A673 (cell line): ENCODE measurements around the gene CFAP210. TPM values are rescaled to one million over a fixed set of nuclear protein-coding genes. Genes with fewer than 3 reads are reported as not detected.
A peak's percentile ranks its signal among the peaks of the same experiment; 100 is the strongest.

ENCODE experiments used
- BruUV-seq: library from RNA; stranded (reverse); fragments of 400-500 nt; replicated peaks from 2 replicates; lab custom pipeline; 2021; lab: Mats Ljungman, UMichigan
- CTCF ChIA-PET: fragments of 300-600 bp; sonication (Branson Sonifier 250); formaldehyde crosslinking; loops from one replicate; lab custom pipeline; 2022; ENCODE audit warnings: antibody characterized with exemption; lab: Charles Lee
- POLR2A ChIA-PET: fragments of 300-600 bp; sonication (Branson Sonifier 250); formaldehyde crosslinking; loops from one replicate; lab custom pipeline; 2022; ENCODE audit warnings: antibody characterized with exemption; ENCODE audit not compliant: low non-redundant PET; lab: Charles Lee
- DNase-seq: peaks from one replicate; pipeline ENCODE4 v3.0.0-alpha.2; 2015; ENCODE audit warnings: low spot score
- H3K27ac ChIP-seq: fragments of 200-600 bp; sonication (generic); 2 replicates; pipeline ENCODE4 v1.5.1; 2016; ENCODE audit warnings: mixed run types, low read depth, mild to moderate bottlenecking, mixed read lengths, antibody characterized with exemption, low read length; ENCODE audit not compliant: poor library complexity, severe bottlenecking
- H3K27me3 ChIP-seq: fragments of 200-600 bp; sonication (generic); replicated peaks from 2 replicates; pipeline ENCODE4 v1.6.1; 2017; ENCODE audit warnings: mixed run types, low read depth, mild to moderate bottlenecking, mixed read lengths, antibody characterized with exemption, low read length; ENCODE audit not compliant: insufficient read depth, poor library complexity
- H3K36me3 ChIP-seq: fragments of 200-600 bp; sonication (generic); 2 replicates; pipeline ENCODE4 v1.6.1; 2016; ENCODE audit warnings: mixed run types, mild to moderate bottlenecking, mixed read lengths, antibody characterized with exemption, low read length; ENCODE audit not compliant: insufficient read depth, poor library complexity, severe bottlenecking
- H3K4me1 ChIP-seq: fragments of 200-600 bp; sonication (generic); 2 replicates; pipeline ENCODE4 v1.6.1; 2017; ENCODE audit warnings: mixed run types, mild to moderate bottlenecking, mixed read lengths, antibody characterized with exemption, low read length; ENCODE audit not compliant: insufficient read depth, poor library complexity, severe bottlenecking
- H3K4me3 ChIP-seq: fragments of 200-600 bp; sonication (generic); 2 replicates; pipeline ENCODE4 v1.5.1; 2016; ENCODE audit warnings: low read depth, mixed run types, mild to moderate bottlenecking, mixed read lengths, low read length; ENCODE audit not compliant: poor library complexity, severe bottlenecking
- H3K9me3 ChIP-seq: fragments of 200-600 bp; sonication (generic); 2 replicates; pipeline ENCODE4 v1.6.1; 2016; ENCODE audit warnings: mixed run types, low read depth, mild to moderate bottlenecking, mixed read lengths, antibody characterized with exemption, low read length; ENCODE audit not compliant: poor library complexity, severe bottlenecking
- EZH2 ChIP-seq: fragments of 200-600 bp; sonication (generic); IDR thresholded peaks from 2 replicates; pipeline ENCODE4 v1.6.1; 2017; ENCODE audit warnings: borderline replicate concordance, low read depth, mild to moderate bottlenecking, mixed read lengths, antibody characterized with exemption, low read length; ENCODE audit not compliant: poor library complexity, severe bottlenecking
- intact Hi-C: fragments of 100-400 bp; cut with micrococcal nuclease; formaldehyde crosslinking; loops from one replicate; pipeline ENCODE4 v1.10.0; 2022; ENCODE audit not compliant: unreplicated experiment
- total RNA-seq: library from RNA; stranded (reverse); gene quantifications from 2 replicates; pipeline ENCODE4 v1.2.3, GENCODE V29; 2021
- TF ChIP-seq, protein P1 (sequence below): fragments of 300-800, 200-600 bp; sonication (generic); conservative IDR thresholded peaks from 2 replicates; pipeline ENCODE4 v1.5.1; 2017; ENCODE audit warnings: low read depth, mild to moderate bottlenecking, antibody characterized with exemption, low read length, moderate library complexity, mixed read lengths

The CFAP210 gene
- total RNA-seq, 1 experiment from 2014 or later: 0.37 TPM

DNA sequence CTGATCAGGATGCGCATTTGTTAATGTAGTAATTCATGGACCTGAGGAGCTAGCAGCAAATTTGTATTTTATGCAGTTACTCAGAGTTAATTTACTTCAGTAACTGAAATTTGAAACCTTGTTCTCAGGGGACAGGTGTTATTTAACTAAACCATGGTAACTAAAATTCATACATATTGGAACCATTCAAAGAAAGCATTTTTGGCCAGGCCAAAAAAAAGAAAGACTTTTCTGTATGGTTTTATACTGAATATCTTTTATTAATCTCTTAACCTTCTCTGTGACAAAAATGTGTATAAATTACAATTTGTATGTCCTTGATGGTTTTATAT is 35.0 kb upstream of the CFAP210 start:
- ChIA-PET CTCF (no interaction called here), POLR2A (no interaction called here)
- DNase-seq: no peak
- Histone ChIP-seq H3K9me3 (no peaks in the 10 kb centered on the region), H3K27ac (no peak overlapping the region), H3K4me1 (no peaks in the 10 kb centered on the region), H3K27me3 (no peaks in the 10 kb centered on the region), H3K36me3 (no peaks in the 10 kb centered on the region), H3K4me3 (no peak overlapping the region)
- no TSS peak for BruUV-seq
- TF ChIP-seq EZH2: no peak
- TF ChIP-seq, protein P1, sequence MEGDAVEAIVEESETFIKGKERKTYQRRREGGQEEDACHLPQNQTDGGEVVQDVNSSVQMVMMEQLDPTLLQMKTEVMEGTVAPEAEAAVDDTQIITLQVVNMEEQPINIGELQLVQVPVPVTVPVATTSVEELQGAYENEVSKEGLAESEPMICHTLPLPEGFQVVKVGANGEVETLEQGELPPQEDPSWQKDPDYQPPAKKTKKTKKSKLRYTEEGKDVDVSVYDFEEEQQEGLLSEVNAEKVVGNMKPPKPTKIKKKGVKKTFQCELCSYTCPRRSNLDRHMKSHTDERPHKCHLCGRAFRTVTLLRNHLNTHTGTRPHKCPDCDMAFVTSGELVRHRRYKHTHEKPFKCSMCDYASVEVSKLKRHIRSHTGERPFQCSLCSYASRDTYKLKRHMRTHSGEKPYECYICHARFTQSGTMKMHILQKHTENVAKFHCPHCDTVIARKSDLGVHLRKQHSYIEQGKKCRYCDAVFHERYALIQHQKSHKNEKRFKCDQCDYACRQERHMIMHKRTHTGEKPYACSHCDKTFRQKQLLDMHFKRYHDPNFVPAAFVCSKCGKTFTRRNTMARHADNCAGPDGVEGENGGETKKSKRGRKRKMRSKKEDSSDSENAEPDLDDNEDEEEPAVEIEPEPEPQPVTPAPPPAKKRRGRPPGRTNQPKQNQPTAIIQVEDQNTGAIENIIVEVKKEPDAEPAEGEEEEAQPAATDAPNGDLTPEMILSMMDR: no peak
- intact Hi-C loops: no loop called here

DNA sequence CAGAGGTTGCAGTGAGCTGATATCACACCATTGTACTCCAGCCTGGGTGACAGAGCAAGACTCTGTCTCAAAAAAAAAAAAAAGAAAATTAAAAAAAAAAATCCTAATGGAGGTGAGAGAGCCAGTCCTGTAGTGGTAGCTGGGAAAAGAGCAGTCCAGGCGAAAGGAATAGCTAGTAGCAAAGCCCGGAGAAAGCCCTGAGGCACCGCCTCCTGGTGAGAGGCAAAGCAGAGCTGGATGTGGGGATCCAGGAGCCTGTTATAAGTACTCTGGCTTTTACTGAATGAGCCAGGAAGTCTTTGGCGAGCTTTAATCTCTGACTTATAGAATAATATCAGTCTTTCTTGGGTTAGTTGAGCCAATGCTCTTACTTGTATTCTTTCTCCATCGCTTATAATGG is 32.9 kb upstream of the CFAP210 start:
- no peak overlapping the region for H3K27ac ChIP-seq
- TF ChIP-seq EZH2: no peak
- TF ChIP-seq, protein P1: no peak
- no peaks in the 10 kb centered on the region for H3K9me3 ChIP-seq
- no peaks in the 10 kb centered on the region for H3K27me3 ChIP-seq
- no peak overlapping the region for H3K4me3 ChIP-seq
- ChIA-PET POLR2A (no interaction called here), CTCF (interaction anchor here (0.7 kb wide), 1 partner anchor 97 kb away, joined by 4 read pairs; no protein-coding TSS in a partner anchor)
- H3K36me3 ChIP-seq: no peaks in the 10 kb centered on the region
- BruUV-seq: no TSS peak
- H3K4me1 ChIP-seq: no peaks in the 10 kb centered on the region
- DNase-seq: peak; percentile 36
- intact Hi-C loops: no loop called here

DNA sequence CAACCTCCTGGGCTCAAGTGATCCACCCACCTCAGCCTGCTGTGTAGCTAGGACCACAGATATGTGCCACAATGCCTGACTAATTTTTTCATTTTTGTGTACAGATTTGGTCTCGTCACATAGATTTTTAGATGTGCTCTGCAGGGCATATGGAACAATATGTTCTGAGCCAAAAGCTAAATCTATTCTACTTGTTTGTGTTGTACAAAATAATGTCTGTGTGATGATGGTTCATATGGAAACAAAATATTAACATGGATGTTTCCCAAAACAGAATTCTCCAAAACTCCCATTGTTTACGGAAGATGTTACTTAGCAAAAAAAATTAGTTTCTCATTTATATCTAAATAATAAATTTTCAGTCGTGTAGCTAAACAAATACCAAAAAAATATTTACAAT is 26.8 kb upstream of the CFAP210 start:
- BruUV-seq: no TSS peak
- DNase-seq: no peak
- CTCF ChIA-PET: no interaction called here
- H3K36me3 ChIP-seq: no peaks in the 10 kb centered on the region
- TF ChIP-seq EZH2: no peak
- TF ChIP-seq, protein P1: no peak
- H3K27me3 ChIP-seq: no peaks in the 10 kb centered on the region
- H3K9me3 ChIP-seq: no peaks in the 10 kb centered on the region
- intact Hi-C loops: no loop called here
- no peak overlapping the region for H3K4me3 ChIP-seq
- no peak overlapping the region for H3K27ac ChIP-seq
- POLR2A ChIA-PET: no interaction called here
- H3K4me1 ChIP-seq: no peaks in the 10 kb centered on the region
